SJCRH30 (cell line): ENCODE results near the gene BCL2L11. TPM values are rescaled to one million over a fixed set of nuclear protein-coding genes. Genes with fewer than 3 reads are reported as not detected.

Experiments used
- DNase-seq, 2 experiments: peaks; one replicate each; pipeline ENCODE4 v3.0.0-alpha.2; 2015 to 2020
- H3K27ac ChIP-seq: fragments of 250-450 bp; sonication (Bioruptor Pico); 2 replicates; pipeline ENCODE4 v1.5.1; 2020; ENCODE audit warnings: mild to moderate bottlenecking, moderate library complexity
- H3K27me3 ChIP-seq: fragments of 250-450 bp; sonication (Bioruptor Pico); 2 replicates; pipeline ENCODE4 v1.5.1; 2020; ENCODE audit warnings: mild to moderate bottlenecking, moderate library complexity
- H3K36me3 ChIP-seq: fragments of 250-450 bp; sonication (Bioruptor Pico); 2 replicates; pipeline ENCODE4 v1.5.1; 2020; ENCODE audit warnings: mild to moderate bottlenecking, moderate library complexity
- H3K4me1 ChIP-seq: fragments of 250-450 bp; sonication (Bioruptor Pico); 2 replicates; pipeline ENCODE4 v1.5.1; 2020; ENCODE audit warnings: mild to moderate bottlenecking, moderate library complexity
- H3K4me3 ChIP-seq: fragments of 250-450 bp; sonication (Bioruptor Pico); 2 replicates; pipeline ENCODE4 v1.5.1; 2020; ENCODE audit warnings: mild to moderate bottlenecking, moderate library complexity
- H3K9me3 ChIP-seq: fragments of 250-450 bp; sonication (Bioruptor Pico); replicated peaks from 2 replicates; pipeline ENCODE4 v1.5.1; 2020; ENCODE audit warnings: mild to moderate bottlenecking, moderate library complexity
- total RNA-seq: library from RNA; depleted of rRNA; stranded (reverse); fragments of >200 nt; shearing (Covaris generic); gene quantifications from 2 replicates; pipeline ENCODE4 v1.2.3, GENCODE V29; 2014

BCL2L11 gene
- total RNA-seq, 1 experiment from 2014 or later, result 13.7 TPM

- H3K27me3 ChIP-seq, result no peaks in the 10 kb centered on the region
- peak; percentile 82 for DNase-seq
- peak overlapping the region; percentile 74 for H3K4me3 ChIP-seq
- H3K4me1 ChIP-seq, result no peaks in the 10 kb centered on the region
- H3K36me3 ChIP-seq, result peaks cover 21% of the 10 kb centered on the region
- no peaks in the 10 kb centered on the region for H3K9me3 ChIP-seq
- peak overlapping the region; percentile 66 for H3K27ac ChIP-seq
These were observed 2.1 kb downstream of the BCL2L11 start for GRCh38 chr2:111122631-111123421.

GRCh38 chr2:111123751-111124150, 3.0 kb downstream of the BCL2L11 start:
- Histone ChIP-seq H3K27ac (no peak overlapping the region), H3K4me1 (no peaks in the 10 kb centered on the region), H3K36me3 (peaks cover 30% of the 10 kb centered on the region), H3K4me3 (peak overlapping the region; percentile 74), H3K9me3 (no peaks in the 10 kb centered on the region), H3K27me3 (no peaks in the 10 kb centered on the region)
- DNase-seq, result no peak

DNA sequence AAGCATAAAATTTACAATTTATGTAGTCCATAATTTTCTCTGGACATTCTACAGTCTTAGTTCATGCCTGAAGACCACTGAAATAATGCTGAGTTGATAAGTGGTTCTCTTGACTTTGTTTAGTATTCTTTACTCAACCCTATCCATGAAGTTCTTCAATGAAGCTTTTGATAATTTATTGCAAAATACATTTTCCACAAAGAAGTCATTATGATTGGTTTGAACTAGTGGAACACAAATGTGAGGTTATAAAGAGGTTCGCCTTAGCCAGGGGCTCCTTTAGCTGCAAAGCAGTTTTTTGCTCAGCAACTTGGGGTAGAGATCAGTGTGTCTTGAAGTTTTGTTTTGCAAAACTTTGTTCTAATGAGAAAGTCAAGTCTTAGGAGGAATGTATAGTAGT, 5.9 kb downstream of the BCL2L11 start:
- H3K4me3 ChIP-seq, result no peak overlapping the region
- H3K4me1 ChIP-seq, result no peaks in the 10 kb centered on the region
- H3K36me3 ChIP-seq, result peaks cover 44% of the 10 kb centered on the region
- no peaks in the 10 kb centered on the region for H3K27me3 ChIP-seq
- no peaks in the 10 kb centered on the region for H3K9me3 ChIP-seq
- no peak for DNase-seq
- no peak overlapping the region for H3K27ac ChIP-seq

DNA sequence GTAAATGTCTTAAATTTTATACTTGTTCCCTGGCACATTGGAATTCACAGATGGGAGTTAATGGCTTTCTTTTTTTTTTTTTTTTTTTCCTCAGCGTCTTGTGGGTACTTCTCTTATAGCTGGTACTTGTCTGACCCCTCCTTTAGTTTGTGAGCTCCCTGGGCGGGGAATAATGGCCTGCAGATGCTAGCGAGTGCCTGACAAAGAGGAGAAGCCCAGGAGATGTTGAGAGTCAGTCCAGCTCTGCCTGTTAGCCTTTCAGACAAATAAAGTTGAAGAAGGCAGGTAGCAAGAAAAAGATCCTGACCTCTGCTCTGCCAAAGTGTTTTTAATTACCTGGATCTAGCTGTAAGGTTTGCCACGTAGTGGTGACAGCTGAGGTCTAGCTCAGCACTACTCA, 6.6 kb downstream of the BCL2L11 start:
- Histone ChIP-seq H3K9me3 (no peaks in the 10 kb centered on the region), H3K36me3 (peaks cover 51% of the 10 kb centered on the region), H3K27me3 (no peaks in the 10 kb centered on the region), H3K27ac (no peak overlapping the region), H3K4me3 (no peak overlapping the region), H3K4me1 (no peaks in the 10 kb centered on the region)
- DNase-seq, result no peak

GRCh38 chr2:111128096-111128495, 7.4 kb downstream of the BCL2L11 start:
- Histone ChIP-seq H3K4me3 (no peak overlapping the region), H3K9me3 (no peaks in the 10 kb centered on the region), H3K27me3 (no peaks in the 10 kb centered on the region), H3K4me1 (no peaks in the 10 kb centered on the region), H3K36me3 (peaks cover 51% of the 10 kb centered on the region), H3K27ac (no peak overlapping the region)
- DNase-seq, result no peak

GRCh38 chr2:111133603-111134002, 12.9 kb downstream of the BCL2L11 start:
- Histone ChIP-seq H3K36me3 (peaks cover 29% of the 10 kb centered on the region), H3K4me1 (no peaks in the 10 kb centered on the region), H3K9me3 (no peaks in the 10 kb centered on the region), H3K4me3 (no peak overlapping the region), H3K27ac (no peak overlapping the region), H3K27me3 (no peaks in the 10 kb centered on the region)
- no peak for DNase-seq

DNA sequence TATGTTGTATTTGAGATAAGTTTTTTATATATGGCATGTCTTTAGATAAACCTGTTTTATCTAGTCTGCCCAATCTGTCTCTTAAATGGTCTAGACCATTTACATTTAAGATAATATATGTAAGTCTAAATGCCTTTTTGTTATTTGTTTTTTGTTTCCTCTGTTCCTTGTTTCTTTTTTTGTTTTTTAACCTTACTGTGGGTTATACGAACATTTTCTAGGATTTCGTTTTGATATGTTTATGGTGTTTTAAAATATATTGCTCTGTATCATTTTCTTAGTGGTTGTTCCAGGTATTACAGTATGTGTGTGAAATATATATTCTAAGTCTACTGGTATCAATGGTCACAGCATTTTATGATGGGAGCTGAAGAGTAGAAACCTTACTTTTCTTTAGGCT, 13.3 kb downstream of the BCL2L11 start:
- Histone ChIP-seq H3K27ac (no peak overlapping the region), H3K9me3 (no peaks in the 10 kb centered on the region), H3K27me3 (no peaks in the 10 kb centered on the region), H3K4me3 (no peak overlapping the region), H3K36me3 (peaks cover 24% of the 10 kb centered on the region), H3K4me1 (no peaks in the 10 kb centered on the region)
- DNase-seq, result no peak

- DNase-seq, result no peak
- Histone ChIP-seq H3K9me3 (no peaks in the 10 kb centered on the region), H3K4me1 (peaks cover 10% of the 10 kb centered on the region), H3K4me3 (no peak overlapping the region), H3K27ac (no peak overlapping the region), H3K27me3 (no peaks in the 10 kb centered on the region), H3K36me3 (peaks cover 17% of the 10 kb centered on the region)
These were observed 14.7 kb downstream of the BCL2L11 start for GRCh38 chr2:111135237-111135909.

DNA sequence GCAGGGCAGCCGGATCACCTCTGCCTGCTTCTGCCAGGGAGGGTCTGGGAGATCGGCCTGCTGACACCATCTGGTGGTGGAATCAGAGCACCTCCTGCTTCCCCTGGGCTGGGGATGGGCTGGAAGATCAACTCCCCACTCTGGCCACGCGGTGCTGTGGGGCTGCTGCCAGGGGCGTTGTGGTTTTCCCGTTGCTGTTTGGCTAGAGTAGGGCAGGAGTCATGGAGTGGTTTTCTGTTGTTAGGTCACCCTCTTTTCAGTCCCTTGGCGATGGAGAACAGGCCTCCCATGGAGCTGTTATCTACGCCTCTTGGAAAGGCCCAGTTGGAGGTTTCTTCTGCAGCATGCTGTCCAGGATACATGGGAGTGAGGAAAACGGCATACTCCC, 15.2 kb downstream of the BCL2L11 start:
- no peaks in the 10 kb centered on the region for H3K9me3 ChIP-seq
- no peak overlapping the region for H3K4me3 ChIP-seq
- peaks cover 17% of the 10 kb centered on the region for H3K36me3 ChIP-seq
- no peak for DNase-seq
- H3K27me3 ChIP-seq, result no peaks in the 10 kb centered on the region
- peaks cover 10% of the 10 kb centered on the region for H3K4me1 ChIP-seq
- no peak overlapping the region for H3K27ac ChIP-seq

DNA sequence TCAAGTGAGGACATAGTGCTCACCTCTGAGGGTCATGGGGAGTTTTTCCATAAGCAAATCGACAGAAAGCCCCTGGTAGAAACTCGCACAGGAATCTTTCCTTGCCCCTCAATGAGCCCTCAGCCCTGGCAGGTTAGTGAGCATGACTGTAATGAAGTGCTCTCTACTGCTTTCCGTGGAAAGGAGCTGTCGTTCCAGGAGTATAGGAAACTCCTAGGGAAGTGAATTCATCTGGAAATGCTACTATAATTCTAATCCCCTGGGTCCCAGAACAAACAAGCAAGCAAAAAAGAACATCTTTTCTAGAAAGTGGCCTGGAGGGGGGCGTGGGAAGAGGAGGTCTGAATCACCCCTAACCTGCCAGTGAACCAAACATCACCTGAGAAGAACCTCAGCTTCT, 18.1 kb downstream of the BCL2L11 start:
- Histone ChIP-seq H3K27me3 (no peaks in the 10 kb centered on the region), H3K27ac (no peak overlapping the region), H3K9me3 (no peaks in the 10 kb centered on the region), H3K4me1 (peaks cover 15% of the 10 kb centered on the region), H3K36me3 (peaks cover 6% of the 10 kb centered on the region), H3K4me3 (no peak overlapping the region)
- DNase-seq, result no peak

DNA sequence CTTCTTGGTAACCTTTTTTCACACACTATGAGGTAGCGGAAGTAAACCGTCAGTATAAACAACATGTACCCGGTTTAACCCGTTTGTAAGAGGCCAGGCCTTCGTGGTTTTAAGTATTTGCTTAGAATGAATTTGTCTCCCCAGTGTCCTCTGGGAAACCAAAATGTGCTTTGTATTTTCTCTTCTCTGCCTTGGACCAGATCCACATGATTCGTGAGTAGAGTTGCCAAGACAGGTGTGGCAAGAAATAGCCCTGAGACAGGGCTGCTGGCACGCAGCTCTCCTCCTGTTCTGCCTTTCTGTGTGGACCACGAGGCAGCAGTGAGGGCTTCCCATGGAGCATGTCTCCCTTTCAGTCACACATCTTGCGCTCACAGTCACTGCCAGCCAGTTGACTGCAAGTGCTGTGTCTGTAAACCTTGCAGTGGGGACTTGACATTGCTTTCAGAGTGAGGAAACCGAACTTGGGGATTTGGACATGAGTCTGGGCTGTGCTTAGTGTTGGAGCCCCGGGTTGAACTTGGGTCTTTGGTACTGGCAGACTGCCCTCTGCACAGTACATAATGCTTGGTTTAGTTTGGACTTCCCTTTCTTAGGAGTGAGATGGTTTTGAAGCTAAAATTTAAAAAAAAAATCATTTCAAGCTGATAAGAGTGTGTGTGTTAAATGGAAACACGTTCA, 19.1 kb downstream of the BCL2L11 start:
- Histone ChIP-seq H3K27me3 (no peaks in the 10 kb centered on the region), H3K4me1 (peaks cover 15% of the 10 kb centered on the region), H3K4me3 (no peak overlapping the region), H3K36me3 (peaks cover 6% of the 10 kb centered on the region), H3K27ac (no peak overlapping the region), H3K9me3 (no peaks in the 10 kb centered on the region)
- DNase-seq, result peak; percentile 58 to 76

DNA sequence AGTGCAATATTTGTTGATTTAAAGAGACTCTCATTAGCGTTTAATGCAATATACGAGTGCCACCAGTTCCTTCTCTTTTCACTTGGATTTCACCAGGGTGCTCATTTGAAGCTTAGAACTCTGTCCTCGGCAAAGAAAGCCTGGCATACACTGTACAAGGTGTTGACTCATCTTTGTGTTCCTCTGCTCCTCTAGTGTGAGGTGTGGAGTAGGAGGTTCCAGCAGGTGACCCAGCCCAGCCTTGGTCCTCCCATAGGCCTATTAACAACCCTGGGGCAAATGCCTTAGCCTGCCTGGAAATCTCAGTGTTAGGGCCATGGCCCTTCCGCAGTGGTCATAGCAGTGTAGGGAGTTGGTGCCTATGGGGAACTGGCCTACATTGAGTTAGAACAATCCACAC, 20.1 kb downstream of the BCL2L11 start:
- no peak for DNase-seq
- no peaks in the 10 kb centered on the region for H3K9me3 ChIP-seq
- H3K4me3 ChIP-seq, result no peak overlapping the region
- H3K27me3 ChIP-seq, result no peaks in the 10 kb centered on the region
- no peaks in the 10 kb centered on the region for H3K36me3 ChIP-seq
- peaks cover 15% of the 10 kb centered on the region for H3K4me1 ChIP-seq
- H3K27ac ChIP-seq, result no peak overlapping the region

DNA sequence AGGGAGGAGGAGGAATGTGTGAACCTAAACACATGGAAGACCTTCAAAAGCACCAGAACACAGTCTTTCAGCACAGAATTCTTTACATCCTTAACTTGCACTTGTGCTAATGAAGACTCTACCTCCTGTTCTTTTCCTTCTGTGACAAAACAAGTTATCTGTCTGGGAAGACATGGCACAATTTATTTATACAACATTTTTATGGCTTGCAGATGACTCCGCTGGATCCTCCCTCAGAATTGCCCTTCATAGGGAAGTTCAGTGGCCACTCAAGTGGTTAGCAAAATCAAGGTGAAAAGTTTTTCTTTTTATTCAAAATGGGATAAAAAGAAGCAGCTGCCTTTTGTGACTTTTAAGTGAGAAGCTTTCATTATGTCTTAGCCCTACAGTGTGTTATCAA, 21.4 kb downstream of the BCL2L11 start:
- no peaks in the 10 kb centered on the region for H3K27me3 ChIP-seq
- no peaks in the 10 kb centered on the region for H3K36me3 ChIP-seq
- H3K4me1 ChIP-seq, result peaks cover 15% of the 10 kb centered on the region
- no peak overlapping the region for H3K4me3 ChIP-seq
- H3K27ac ChIP-seq, result no peak overlapping the region
- no peak for DNase-seq
- no peaks in the 10 kb centered on the region for H3K9me3 ChIP-seq

DNA sequence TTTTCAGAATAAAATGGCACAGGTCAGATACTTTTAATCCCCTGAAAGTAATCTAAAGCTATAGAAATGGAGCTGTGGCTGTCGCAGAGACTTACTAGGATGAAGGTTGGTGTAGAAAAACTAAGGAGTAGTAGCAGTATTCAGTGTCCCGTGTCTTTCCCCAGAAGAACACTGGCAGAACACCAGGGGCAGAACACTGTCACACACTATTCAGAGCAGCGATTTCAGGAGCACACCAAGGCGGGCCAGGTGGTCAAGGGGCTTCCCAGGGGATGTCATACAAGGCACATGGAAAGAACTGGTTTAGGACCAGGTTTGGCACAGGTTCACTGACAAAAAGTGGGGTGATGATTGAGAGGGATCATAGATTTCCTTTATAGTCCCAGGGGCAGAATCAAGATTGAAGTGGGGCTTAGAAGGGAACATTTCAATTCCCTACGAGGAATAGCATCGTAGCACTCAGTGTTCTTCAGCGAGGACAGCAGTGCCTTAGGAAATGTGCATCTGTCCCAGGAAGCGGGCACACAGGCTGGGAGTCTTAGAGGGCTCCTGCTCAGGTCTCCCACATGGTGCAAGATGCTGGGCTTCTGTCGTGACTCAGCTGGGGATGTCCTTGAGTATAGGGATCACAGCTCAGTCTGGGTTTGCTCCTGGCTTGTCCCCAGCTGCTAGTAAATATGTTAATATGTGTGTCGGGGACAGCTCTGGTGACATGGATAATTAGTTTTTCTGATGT, 22.6 kb downstream of the BCL2L11 start:
- H3K4me1 ChIP-seq, result peaks cover 15% of the 10 kb centered on the region
- no peak overlapping the region for H3K4me3 ChIP-seq
- H3K9me3 ChIP-seq, result no peaks in the 10 kb centered on the region
- no peak for DNase-seq
- H3K36me3 ChIP-seq, result no peaks in the 10 kb centered on the region
- H3K27me3 ChIP-seq, result no peaks in the 10 kb centered on the region
- no peak overlapping the region for H3K27ac ChIP-seq

DNA sequence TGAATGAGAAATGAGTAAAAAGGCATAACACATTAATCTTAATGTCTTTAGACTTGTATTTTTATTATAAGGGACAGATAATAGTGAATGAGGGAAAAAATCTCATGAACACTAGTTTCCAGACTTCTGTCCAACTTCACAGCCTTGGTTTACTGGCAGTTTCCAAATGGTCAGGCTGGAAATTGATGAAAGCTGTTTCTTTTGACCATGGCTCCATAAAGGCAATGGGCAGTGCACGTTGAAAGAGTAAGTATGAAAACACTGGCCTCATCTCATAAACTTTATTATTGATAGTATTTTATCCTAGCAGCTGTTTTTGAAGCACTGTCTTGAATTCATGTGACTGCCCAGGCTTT, 23.1 kb downstream of the BCL2L11 start:
- no peaks in the 10 kb centered on the region for H3K27me3 ChIP-seq
- no peaks in the 10 kb centered on the region for H3K36me3 ChIP-seq

More for the DNA sequence above, 23.1 kb downstream of the BCL2L11 start:
- Histone ChIP-seq H3K9me3 (no peaks in the 10 kb centered on the region), H3K4me1 (peaks cover 15% of the 10 kb centered on the region), H3K4me3 (no peak overlapping the region), H3K27ac (no peak overlapping the region)
- no peak for DNase-seq
